ENCODE measurements around the gene APMAP. TPM values are rescaled to one million over a fixed set of nuclear protein-coding genes. Genes with fewer than 3 reads are reported as not detected.

Gene APMAP
- total RNA-seq, 1 donor, result 70.2 TPM

DNA sequence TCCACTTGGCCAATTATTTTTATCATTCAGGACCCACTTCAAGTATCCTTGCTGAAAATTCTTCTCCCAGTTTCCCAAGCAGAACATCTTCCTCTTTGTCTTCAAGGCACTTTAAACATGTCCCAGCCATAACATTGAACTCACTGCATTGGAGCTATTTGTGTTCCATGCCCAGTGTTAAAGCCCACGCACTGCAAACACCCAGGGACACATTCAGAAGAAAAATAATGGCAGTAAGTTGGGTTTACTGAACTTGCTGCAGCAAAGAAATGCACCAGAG is 1.6 kb upstream of the APMAP start:
- Histone ChIP-seq H2AFZ (ENCODE audit: low read length) (no peak overlapping the region), H3K9me3 (ENCODE audit: low read depth, low read length) (no peaks in the 10 kb centered on the region), H3K79me2 (ENCODE audit: insufficient read depth, low read length) (peaks cover 34% of the 10 kb centered on the region), H4K20me1 (ENCODE audit: insufficient read depth, low read length) (no peaks in the 10 kb centered on the region), H3K4me2 (ENCODE audit: insufficient read depth, low read length) (no peak overlapping the region), H3K27me3 (ENCODE audit: insufficient read depth, low read length) (peaks cover 21% of the 10 kb centered on the region), H3K36me3 (ENCODE audit: insufficient read depth, low read length) (no peaks in the 10 kb centered on the region), H3K4me3 (ENCODE audit: insufficient read depth, low read length) (no peak overlapping the region), H3K27ac (ENCODE audit: low read depth, low read length) (no peak overlapping the region), H3K4me1 (ENCODE audit: insufficient read depth, low read length) (peaks cover 28% of the 10 kb centered on the region)
- TF ChIP-seq, protein P1, sequence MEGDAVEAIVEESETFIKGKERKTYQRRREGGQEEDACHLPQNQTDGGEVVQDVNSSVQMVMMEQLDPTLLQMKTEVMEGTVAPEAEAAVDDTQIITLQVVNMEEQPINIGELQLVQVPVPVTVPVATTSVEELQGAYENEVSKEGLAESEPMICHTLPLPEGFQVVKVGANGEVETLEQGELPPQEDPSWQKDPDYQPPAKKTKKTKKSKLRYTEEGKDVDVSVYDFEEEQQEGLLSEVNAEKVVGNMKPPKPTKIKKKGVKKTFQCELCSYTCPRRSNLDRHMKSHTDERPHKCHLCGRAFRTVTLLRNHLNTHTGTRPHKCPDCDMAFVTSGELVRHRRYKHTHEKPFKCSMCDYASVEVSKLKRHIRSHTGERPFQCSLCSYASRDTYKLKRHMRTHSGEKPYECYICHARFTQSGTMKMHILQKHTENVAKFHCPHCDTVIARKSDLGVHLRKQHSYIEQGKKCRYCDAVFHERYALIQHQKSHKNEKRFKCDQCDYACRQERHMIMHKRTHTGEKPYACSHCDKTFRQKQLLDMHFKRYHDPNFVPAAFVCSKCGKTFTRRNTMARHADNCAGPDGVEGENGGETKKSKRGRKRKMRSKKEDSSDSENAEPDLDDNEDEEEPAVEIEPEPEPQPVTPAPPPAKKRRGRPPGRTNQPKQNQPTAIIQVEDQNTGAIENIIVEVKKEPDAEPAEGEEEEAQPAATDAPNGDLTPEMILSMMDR (IDR thresholded peaks at IDR 0.05; ENCODE audit: extremely low read depth, low read depth, low read length), result no peak
- no peak for DNase-seq (ENCODE audit: insufficient read length, low spot score, missing footprints)

DNA sequence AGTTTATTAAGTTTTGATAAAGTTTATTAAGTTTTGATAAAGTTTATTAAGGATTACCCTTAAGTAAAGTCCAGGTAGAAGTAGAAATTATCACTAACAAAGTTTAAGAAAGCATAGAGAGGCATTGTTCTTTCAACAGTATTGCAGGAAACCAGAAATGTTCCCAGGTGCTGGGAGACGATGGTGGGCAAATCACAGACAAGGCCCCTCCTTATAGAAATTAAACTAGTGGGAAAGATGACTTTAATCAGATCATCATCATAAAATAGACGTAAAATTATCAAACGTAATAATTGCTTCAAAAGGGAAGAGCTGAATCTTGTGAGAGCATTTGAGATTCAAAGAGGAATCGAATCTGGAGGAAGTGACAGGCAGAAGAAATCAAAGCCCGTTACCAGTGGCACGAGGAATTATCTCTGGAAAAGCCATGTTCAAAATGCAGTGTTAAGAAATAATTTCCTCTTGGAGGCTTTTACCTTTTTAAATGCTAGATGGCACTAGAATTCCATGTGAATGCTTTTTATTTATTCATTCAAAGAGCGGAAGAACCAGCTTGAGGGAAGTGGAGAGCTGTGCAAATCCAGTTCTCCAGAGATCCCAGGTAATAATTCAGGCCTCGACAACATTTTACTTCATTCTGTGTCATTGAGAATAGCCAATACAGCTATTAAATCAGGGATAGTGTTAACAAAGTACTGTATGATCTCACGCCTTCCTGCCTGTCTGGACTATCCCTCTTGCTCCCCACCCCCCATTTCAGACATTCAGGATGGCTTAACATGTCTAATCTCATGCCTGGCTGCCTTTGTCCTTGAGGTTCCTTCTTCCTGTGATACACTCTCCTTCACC is 1.0 kb upstream of the APMAP start:
- Histone ChIP-seq H3K9me3 (ENCODE audit: low read depth, low read length) (no peaks in the 10 kb centered on the region), H3K4me1 (ENCODE audit: insufficient read depth, low read length) (peaks cover 28% of the 10 kb centered on the region), H3K36me3 (ENCODE audit: insufficient read depth, low read length) (no peaks in the 10 kb centered on the region), H3K79me2 (ENCODE audit: insufficient read depth, low read length) (peaks cover 39% of the 10 kb centered on the region), H2AFZ (ENCODE audit: low read length) (peak overlapping the region; percentile 93), H3K27ac (ENCODE audit: low read depth, low read length) (peak overlapping the region; percentile 88), H4K20me1 (ENCODE audit: insufficient read depth, low read length) (peaks cover under 1% of the 10 kb centered on the region), H3K27me3 (ENCODE audit: insufficient read depth, low read length) (peaks cover 18% of the 10 kb centered on the region), H3K4me2 (ENCODE audit: insufficient read depth, low read length) (peak overlapping the region; percentile 90), H3K4me3 (ENCODE audit: insufficient read depth, low read length) (peak overlapping the region; percentile 94)
- TF ChIP-seq, protein P1 (IDR thresholded peaks at IDR 0.05; ENCODE audit: extremely low read depth, low read depth, low read length), result peak; percentile 56
- no peak for DNase-seq (ENCODE audit: insufficient read length, low spot score, missing footprints)

- H3K36me3 ChIP-seq (ENCODE audit: insufficient read depth, low read length), result no peaks in the 10 kb centered on the region
- no peak for DNase-seq (ENCODE audit: insufficient read length, low spot score, missing footprints)
- H4K20me1 ChIP-seq (ENCODE audit: insufficient read depth, low read length), result peaks cover 10% of the 10 kb centered on the region
- H2AFZ ChIP-seq (ENCODE audit: low read length), result peak overlapping the region; percentile 93
- peak overlapping the region; percentile 94 for H3K4me3 ChIP-seq (ENCODE audit: insufficient read depth, low read length)
- H3K4me2 ChIP-seq (ENCODE audit: insufficient read depth, low read length), result peak overlapping the region; percentile 90
- peak overlapping the region; percentile 88 for H3K27ac ChIP-seq (ENCODE audit: low read depth, low read length)
- no peaks in the 10 kb centered on the region for H3K9me3 ChIP-seq (ENCODE audit: low read depth, low read length)
- H3K4me1 ChIP-seq (ENCODE audit: insufficient read depth, low read length), result peaks cover 28% of the 10 kb centered on the region
- TF ChIP-seq, protein P1 (IDR thresholded peaks at IDR 0.05; ENCODE audit: extremely low read depth, low read depth, low read length), result no peak
- H3K79me2 ChIP-seq (ENCODE audit: insufficient read depth, low read length), result peaks cover 55% of the 10 kb centered on the region
- peaks cover 5% of the 10 kb centered on the region for H3K27me3 ChIP-seq (ENCODE audit: insufficient read depth, low read length)
These were observed 559 bp downstream of the APMAP start for GRCh38 chr20:24991897-24992486.

- no peak overlapping the region for H3K4me3 ChIP-seq (ENCODE audit: insufficient read depth, low read length)
- peak overlapping the region; percentile 90 for H3K4me2 ChIP-seq (ENCODE audit: insufficient read depth, low read length)
- H4K20me1 ChIP-seq (ENCODE audit: insufficient read depth, low read length), result peaks cover 19% of the 10 kb centered on the region
- TF ChIP-seq, protein P1 (IDR thresholded peaks at IDR 0.05; ENCODE audit: extremely low read depth, low read depth, low read length), result no peak
- peaks cover 28% of the 10 kb centered on the region for H3K4me1 ChIP-seq (ENCODE audit: insufficient read depth, low read length)
- no peaks in the 10 kb centered on the region for H3K27me3 ChIP-seq (ENCODE audit: insufficient read depth, low read length)
- DNase-seq (ENCODE audit: insufficient read length, low spot score, missing footprints), result no peak
- no peak overlapping the region for H2AFZ ChIP-seq (ENCODE audit: low read length)
- H3K9me3 ChIP-seq (ENCODE audit: low read depth, low read length), result no peaks in the 10 kb centered on the region
- H3K27ac ChIP-seq (ENCODE audit: low read depth, low read length), result no peak overlapping the region
- peaks cover 66% of the 10 kb centered on the region for H3K79me2 ChIP-seq (ENCODE audit: insufficient read depth, low read length)
- H3K36me3 ChIP-seq (ENCODE audit: insufficient read depth, low read length), result no peaks in the 10 kb centered on the region
These were observed 1.7 kb downstream of the APMAP start for GRCh38 chr20:24990810-24991252.

Measured in osteoblast (primary cell).